NCI-H510A (cell line): ENCODE data around the gene DDX23.

ENCODE experiments used
- DNase-seq: peaks from one replicate; lab custom pipeline; 2025; lab: John Stamatoyannopoulos, UW

Gene DDX23

GRCh38 chr12:48823281-48823680, 28.7 kb downstream of the DDX23 start:
- DNase-seq: no peak

GRCh38 chr12:48822711-48823110, 29.3 kb downstream of the DDX23 start:
- no peak for DNase-seq

DNA sequence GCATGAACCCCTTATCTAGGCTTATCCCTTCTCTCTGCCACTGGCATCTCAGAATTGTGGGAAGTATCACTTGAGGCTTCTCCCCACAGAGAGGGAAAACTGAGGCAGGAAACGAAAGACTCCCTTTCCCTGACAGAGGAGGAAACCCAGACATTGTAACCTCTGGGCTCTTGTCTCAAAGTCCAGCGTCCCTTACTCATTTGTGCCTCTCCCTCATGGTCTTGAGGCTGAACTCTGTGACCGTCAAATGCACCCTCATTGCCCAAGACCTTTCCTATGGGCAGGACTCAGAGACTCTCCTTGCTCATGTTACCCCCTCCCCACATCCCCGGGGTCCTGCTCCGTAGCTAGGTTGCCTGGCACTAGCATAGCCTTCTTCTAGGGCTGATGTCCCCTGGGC, 29.8 kb downstream of the DDX23 start:
- DNase-seq: no peak

DNA sequence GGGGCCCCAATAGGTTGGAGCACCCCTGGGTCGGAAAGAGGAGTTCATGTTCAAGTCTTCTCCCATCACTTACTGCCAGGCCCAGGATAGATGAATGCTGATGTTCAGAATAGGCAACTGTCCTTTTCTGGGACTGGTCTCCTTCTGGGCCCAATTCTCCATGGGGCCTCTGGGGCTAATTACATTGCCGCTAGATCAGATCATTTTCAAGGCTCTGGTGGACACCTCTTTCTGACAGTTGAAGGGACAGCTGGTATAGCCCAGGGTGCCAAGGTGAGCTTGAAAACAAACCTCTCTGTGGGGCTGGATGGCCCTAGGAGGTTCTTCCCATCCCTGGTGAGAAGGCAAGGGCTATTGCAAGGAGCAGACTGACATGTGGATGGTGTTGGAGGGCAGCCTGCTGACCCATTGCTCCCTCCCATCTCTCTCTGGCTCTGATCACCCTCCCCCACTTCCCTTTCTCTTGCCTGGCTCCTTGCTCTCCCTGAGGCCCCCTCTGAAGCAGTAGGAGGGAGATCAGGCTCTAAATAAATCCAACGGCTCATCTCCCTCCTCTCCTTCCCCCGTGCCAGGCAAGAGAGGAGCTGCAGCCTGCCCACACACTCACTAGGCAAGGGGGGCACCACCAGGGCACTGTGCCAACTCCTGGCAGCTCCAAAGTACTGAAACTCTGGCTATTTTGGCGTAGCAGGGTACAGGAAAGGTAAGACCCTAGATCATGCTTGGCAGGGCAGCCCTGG, 31.8 kb downstream of the DDX23 start:
- no peak for DNase-seq

GRCh38 chr12:48818831-48819590, 33.0 kb downstream of the DDX23 start:
- peak; percentile 49 for DNase-seq

DNA sequence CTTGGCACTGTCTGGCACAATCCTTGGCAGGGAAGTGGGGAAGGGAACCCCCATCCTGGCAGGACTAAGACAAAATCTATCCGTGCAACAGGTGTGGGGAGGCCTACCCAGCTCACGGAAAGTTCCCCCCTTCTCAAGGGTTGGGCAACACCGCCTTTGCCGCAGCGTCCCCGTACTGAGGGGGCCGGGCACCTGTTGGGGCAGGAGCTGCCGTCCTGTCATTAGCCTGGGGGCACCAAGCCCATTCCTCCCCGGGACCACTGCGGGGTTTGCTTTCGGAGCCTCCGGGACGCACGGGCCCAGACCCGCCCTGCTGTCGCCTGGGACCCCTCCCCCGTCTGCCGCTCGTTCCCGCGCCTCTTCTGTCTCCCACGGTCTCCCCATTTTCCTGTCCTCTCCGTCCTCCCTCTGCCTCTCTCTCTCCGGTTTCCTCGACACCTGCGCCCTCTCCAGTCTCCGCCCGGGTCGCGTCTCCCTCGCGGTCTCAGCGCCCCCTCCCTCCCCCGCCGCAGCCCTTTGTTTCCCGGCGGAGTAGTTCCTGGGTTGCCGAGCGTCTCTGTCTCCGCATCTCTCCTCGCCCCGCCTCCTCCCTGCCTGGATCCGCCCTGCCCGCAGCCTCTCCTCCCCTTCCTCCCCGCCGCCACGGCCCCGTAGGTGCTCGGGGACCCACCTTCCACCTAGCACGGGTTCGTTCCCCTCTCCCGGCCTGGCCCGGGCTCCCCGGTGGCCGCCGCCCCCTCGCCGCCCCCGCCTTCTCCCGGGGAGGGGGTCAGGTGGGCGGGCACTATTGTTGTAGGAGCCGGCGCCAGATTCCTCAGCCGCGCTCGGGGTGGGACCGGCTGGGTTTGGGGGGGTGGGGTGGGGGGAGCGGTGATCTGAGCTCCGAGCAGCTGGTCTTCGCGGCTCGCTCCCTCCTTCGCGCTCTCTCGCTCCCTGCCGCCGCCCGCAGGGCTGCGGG, 33.8 kb downstream of the DDX23 start, which contains the start of gene CACNB3:
Gene CACNB3, plus strand, starts transcription at position 624 of the 958 bp plus-strand sequence. CDS start 434 bp downstream, outside the sequence.
- peak; percentile 77 for DNase-seq

DNA sequence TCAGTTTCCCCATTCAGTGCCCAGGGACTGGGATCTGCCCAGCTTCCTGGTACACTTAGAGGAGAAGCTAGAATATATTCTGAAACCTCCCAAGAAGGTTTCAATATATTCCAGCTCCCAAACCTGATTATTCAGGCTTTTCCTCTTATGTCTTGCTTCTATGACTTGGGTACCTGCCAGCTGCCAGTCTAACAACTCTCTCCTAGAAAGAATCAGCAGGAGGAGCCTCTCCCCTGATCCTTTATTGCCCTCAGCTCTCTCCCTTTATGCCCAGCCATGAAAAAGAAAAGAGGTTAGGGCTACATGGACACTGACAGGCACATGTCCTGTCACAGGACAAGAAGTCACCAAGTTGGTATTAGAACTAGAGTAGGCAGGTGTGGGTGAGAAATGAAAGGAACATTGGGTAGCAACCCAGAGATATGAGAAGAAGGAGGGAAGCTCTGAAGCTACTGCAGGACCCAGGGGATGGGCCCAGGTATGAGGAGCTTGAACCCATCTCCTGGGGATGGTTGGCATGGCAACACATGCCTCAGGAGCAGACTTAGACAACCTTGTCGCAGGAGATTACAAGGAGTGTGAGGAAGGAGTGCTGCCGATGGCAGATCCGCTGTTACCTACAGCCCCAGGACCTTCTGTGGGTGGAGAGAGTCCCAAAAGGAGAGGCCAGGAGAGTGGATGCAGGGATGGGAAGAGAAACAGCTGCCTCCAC, 35.7 kb downstream of the DDX23 start:
- DNase-seq: no peak

- peak; percentile 76 for DNase-seq
Measured at GRCh38 chr12:48815126-48816110, 36.5 kb downstream of the DDX23 start.

- peak; percentile 48 for DNase-seq
Measured at GRCh38 chr12:48814262-48815125, 37.5 kb downstream of the DDX23 start.

DNA sequence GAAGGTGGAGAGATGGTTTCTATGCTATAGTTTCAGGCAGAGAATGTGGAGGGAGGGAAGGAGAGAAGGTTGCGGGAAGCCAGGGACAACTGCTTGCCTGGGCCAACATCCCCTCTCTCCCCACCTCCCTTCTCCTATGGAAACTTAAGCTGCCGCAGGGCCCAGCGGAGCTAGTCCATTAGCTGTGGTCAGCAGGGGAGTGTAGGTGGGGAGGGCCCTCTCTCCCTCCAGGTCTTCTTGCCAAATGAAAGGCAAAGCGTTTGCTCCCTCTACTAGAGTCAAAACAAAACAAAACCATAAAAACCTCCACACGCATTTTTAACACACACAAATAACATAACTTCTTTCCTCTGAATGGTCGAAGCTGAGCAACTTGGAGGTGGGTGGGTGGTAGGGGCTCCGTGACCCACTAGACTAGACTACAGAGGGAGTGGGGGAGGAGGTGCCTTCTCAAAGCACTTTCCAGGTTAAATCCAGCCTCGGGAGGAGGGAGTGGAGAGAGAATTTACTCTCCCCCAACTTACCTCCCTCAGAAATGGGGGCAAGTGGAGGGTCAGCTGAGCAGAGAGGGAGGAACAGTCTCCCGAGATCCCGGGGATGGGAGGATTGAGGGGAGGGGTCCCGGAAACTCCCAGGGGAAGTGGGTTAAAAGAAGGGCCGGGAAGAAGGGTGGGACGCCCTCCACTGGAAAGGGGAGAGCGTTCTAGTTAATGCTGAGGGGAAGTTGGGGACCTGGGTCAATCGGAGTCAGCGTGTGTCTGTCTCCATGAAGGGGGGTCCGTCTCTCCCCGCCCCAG, 38.3 kb downstream of the DDX23 start:
- no peak for DNase-seq

DNA sequence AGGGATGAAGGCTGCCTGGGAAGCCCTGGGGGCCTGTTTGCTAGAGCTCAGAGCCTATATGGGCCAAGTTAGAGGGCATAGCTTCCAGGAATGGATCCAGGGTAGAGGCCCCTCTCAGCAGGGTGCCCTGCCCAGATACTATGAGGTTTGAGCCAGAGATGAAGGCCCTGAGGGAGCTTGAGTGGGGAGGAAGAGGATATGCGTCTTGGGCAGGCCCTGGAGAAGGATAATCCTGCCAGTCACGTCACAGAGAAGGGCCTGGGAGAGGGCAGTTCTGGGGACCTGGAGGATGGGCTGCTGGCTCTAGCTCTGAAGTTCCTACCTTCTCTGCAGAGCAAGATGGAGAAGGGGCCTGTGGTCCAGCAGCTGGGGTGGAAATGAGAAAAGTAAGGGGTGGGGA, 39.6 kb downstream of the DDX23 start:
- DNase-seq: no peak

- no peak for DNase-seq
Measured at GRCh38 chr12:48811437-48812090, 40.4 kb downstream of the DDX23 start.

DNA sequence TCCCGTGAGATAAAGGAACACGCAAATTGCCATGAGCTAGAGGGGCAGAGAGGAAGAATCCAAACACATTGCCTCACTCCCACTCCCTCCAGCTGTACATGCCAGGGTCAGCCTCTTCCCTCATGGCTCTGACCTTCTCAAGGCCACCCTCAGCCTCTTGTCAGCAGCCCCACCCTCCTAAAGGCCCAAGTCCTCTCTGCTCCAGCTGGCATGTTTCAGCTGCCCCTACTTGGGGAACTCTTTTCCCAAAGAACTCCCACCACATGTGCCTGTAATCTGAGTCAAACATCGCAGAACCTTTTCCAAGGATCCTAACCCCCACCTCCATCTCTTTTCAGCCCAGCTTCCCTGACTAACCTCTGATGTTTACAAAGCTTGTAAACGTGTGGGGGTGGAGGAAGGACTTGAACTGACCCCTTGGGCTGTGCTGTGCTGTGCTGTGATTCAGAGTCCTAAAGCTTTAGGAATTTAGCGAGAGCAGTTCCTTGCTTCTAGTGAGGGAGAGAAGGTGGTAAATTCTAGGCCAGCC, 41.0 kb downstream of the DDX23 start:
- DNase-seq: no peak

GRCh38 chr12:48807981-48808380, 44.0 kb downstream of the DDX23 start:
- DNase-seq: no peak

DNA sequence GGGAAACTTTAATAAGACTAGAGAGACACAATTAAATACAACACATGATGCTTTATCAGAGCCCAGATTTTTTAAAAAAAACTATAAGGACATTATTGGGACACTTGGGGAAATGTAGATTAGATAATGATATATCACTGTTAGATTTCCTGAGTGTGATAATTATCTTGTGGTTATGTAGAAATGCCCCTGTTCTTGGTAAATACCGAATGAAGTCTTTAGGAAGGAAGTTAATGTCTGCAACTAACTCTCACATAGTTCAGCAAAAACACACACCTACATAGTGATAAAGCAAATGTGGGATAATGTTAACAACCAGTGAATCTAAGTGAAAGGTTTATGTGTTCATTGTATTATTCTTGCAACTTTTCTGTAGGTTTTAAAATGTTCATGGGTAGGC, 48.3 kb downstream of the DDX23 start:
- no peak for DNase-seq

- DNase-seq: no peak
Measured at GRCh38 chr12:48800971-48801370, 51.0 kb downstream of the DDX23 start.

GRCh38 chr12:48800457-48800856, 51.5 kb downstream of the DDX23 start:
- DNase-seq: no peak

DNA sequence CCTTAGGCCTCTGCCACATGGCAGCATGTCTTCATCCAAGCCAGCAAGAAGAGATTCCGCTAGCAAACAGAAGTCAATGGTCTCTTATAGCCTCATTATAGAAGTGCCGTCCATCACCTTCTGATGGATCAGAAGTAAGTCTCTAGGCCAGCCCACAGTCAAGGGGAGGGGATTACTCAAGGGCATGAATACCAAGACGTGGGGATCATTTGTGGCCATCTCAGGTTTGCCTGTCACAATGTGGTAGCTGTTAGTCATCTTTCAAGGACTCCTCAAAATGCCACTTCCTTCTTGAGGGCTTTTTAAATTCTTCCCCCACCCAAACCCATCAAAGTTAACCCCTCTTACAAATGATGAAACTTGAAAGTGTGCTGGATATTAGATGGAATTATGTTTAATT, 55.0 kb downstream of the DDX23 start:
- no peak for DNase-seq
